ENCODE measurements around the gene NAA80. TPM values are rescaled to one million over a fixed set of nuclear protein-coding genes. Genes with fewer than 3 reads are reported as not detected.

The NAA80 gene
- polyA plus RNA-seq, 1 of the 3 experiments (the other 2 are of a cell fraction), result 10.5 TPM

DNA sequence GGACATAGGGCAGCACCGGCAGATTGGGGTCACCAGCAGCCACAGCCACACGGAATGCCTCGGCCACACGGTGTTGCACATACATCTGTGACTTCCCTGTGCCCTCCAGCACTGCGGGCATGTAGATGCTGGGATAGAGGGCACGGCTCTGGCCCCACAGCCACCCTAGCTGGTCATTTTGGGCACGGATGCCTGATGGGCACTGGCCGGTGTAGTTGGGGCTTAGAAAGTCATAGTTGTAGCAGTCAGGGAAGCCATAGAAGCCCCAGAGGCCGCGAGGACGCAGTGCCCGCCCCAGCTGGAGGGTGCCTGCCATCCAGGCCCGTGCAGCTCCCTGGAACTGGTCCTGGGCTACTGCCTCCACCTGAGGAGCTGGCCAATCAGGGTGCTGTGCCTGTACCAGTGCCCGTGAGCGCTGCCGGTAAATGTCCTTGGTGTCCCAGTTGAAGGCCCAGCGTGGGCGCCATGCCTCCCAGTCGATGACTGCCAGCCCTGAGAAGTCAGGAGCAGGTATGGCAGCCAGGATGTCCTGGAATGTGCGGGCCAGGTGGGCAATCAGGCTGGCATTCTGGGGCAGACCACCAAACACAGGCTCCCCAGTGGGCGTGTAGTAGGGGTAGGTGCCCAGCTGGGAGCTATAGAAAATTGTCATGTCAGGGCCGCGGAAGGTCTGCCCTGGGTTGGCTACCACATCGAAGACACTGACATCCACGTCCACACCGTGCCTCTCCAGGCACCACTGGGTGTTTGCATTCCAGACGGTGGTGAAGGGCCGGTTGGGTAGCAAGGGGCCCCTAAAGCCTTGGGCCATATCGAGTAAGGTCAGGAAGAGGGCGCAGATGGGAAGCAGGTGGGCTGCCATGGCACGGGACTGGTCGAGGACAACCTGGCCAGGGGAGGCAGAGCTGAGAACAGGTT lies 3.1 kb upstream of the NAA80 start:
- Histone ChIP-seq H2AFZ (ENCODE audit: low read depth) (no peak overlapping the region), H3K79me2 (ENCODE audit: insufficient read depth) (peaks cover 7% of the 10 kb centered on the region; the same call in 1 of the 2 replicates), H4K20me1 (ENCODE audit: insufficient read depth) (no peaks in the 10 kb centered on the region), H3K27ac (ENCODE audit: low read depth in 2 of 2, low read length in 1 of 2) (peak overlapping the region in 1 of 2 experiments; percentile 76; a peak in 2 of 4 replicates), H3K9me3 (0 out of 2 replicates have a peak, but pooled peaks cover 7% of the 10 kb centered on the region), H3K4me2 (no peak overlapping the region), H3K9ac (no peak overlapping the region), H3F3A (replicated peaks; ENCODE audit: insufficient read depth) (no peaks in the 10 kb centered on the region), H3K4me3 (ENCODE audit: low read depth in 2 of 2, low read length in 1 of 2) (no peak overlapping the region), H3K9me2 (no peaks in the 10 kb centered on the region), H3K36me3 (replicated peaks in 1 of 2; ENCODE audit: control insufficient read depth in 1 of 2, insufficient read depth in 2 of 2, low read length in 1 of 2) (peaks cover 0 to 2% of the 10 kb centered on the region in 2 experiments), H3K27me3 (ENCODE audit: insufficient read depth) (no peaks in the 10 kb centered on the region), H3K4me1 (ENCODE audit: control insufficient read depth in 1 of 2, insufficient read depth in 2 of 2, low read depth in 1 of 2, low read length in 1 of 2) (peaks cover 10 to 38% of the 10 kb centered on the region in 2 experiments; a peak in 2 of 4 replicates)
- WGBS (ENCODE audit: low lambda C conversion rate), result 86% methylated on average over 19 of the region's 32 CpGs
- CTCF ChIA-PET, result interaction anchor here (0.8 to 7.7 kb wide), 7 partner anchors 17 to 243 kb away, joined by 3 to 45 read pairs (median 5); partner anchors contain the start of gene TUSC2
- DNase-seq, result no peak
- POLR2A ChIA-PET, result no interaction called here
- TF ChIP-seq RXRA (IDR thresholded peaks at IDR 0.05; ENCODE audit: borderline replicate concordance, low read depth) (no peak), EZH2phosphoT487 (IDR thresholded peaks at IDR 0.05; ENCODE audit: borderline replicate concordance, low read depth) (no peak)
- TF ChIP-seq, protein P1, sequence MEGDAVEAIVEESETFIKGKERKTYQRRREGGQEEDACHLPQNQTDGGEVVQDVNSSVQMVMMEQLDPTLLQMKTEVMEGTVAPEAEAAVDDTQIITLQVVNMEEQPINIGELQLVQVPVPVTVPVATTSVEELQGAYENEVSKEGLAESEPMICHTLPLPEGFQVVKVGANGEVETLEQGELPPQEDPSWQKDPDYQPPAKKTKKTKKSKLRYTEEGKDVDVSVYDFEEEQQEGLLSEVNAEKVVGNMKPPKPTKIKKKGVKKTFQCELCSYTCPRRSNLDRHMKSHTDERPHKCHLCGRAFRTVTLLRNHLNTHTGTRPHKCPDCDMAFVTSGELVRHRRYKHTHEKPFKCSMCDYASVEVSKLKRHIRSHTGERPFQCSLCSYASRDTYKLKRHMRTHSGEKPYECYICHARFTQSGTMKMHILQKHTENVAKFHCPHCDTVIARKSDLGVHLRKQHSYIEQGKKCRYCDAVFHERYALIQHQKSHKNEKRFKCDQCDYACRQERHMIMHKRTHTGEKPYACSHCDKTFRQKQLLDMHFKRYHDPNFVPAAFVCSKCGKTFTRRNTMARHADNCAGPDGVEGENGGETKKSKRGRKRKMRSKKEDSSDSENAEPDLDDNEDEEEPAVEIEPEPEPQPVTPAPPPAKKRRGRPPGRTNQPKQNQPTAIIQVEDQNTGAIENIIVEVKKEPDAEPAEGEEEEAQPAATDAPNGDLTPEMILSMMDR (IDR thresholded peaks at IDR 0.05), result no peak

DNA sequence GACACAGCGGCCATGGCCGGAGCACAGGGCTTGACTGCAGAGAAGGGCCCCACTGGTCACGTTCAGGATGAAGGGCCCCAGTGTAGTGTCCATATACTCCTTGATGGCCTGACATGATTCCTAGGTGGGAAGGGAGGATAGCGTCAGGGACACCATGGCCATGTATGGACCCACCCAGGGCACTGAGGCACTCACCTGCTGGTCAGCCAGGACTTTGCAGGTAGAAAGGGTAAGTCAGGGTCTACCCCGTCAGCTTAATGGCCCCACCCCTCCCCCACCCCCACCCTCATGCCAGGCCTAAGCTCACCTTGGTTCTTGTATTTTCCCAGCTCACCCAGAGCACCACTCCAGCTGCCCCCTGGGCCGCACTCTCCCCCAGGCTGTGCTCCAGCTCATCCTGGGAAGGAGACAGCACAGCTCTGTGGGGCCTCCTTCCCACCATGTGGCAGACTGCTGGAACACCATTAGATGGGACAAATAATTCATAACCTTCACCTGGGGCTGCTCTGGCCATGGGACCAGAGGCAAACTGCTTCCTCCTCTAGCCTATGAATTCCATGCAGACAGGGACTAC lies 1.6 kb upstream of the NAA80 start:
- POLR2A ChIA-PET, result interaction anchor here (0.7 kb wide), 1 partner anchor 23 kb away, joined by 3 read pairs; no protein-coding TSS in a partner anchor
- CTCF ChIA-PET, result interaction anchor here (1.0 to 7.7 kb wide), 2 partner anchors 19 to 41 kb away, joined by 3 to 45 read pairs; no protein-coding TSS in a partner anchor

More for the DNA sequence above, 1.6 kb upstream of the NAA80 start:
- TF ChIP-seq, protein P2, sequence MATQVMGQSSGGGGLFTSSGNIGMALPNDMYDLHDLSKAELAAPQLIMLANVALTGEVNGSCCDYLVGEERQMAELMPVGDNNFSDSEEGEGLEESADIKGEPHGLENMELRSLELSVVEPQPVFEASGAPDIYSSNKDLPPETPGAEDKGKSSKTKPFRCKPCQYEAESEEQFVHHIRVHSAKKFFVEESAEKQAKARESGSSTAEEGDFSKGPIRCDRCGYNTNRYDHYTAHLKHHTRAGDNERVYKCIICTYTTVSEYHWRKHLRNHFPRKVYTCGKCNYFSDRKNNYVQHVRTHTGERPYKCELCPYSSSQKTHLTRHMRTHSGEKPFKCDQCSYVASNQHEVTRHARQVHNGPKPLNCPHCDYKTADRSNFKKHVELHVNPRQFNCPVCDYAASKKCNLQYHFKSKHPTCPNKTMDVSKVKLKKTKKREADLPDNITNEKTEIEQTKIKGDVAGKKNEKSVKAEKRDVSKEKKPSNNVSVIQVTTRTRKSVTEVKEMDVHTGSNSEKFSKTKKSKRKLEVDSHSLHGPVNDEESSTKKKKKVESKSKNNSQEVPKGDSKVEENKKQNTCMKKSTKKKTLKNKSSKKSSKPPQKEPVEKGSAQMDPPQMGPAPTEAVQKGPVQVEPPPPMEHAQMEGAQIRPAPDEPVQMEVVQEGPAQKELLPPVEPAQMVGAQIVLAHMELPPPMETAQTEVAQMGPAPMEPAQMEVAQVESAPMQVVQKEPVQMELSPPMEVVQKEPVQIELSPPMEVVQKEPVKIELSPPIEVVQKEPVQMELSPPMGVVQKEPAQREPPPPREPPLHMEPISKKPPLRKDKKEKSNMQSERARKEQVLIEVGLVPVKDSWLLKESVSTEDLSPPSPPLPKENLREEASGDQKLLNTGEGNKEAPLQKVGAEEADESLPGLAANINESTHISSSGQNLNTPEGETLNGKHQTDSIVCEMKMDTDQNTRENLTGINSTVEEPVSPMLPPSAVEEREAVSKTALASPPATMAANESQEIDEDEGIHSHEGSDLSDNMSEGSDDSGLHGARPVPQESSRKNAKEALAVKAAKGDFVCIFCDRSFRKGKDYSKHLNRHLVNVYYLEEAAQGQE (IDR thresholded peaks at IDR 0.05; ENCODE audit: low read depth, low read length), result no peak
- TF ChIP-seq RCOR1 (IDR thresholded peaks at IDR 0.05; ENCODE audit: low read length) (no peak), FOXM1 (IDR thresholded peaks at IDR 0.05; ENCODE audit: low read depth) (no peak), CHD2 (IDR thresholded peaks at IDR 0.05; ENCODE audit: low read length, partially characterized antibody) (no peak), ELF1 (IDR thresholded peaks at IDR 0.05) (no peak), SIN3A (IDR thresholded peaks at IDR 0.05; ENCODE audit: borderline replicate concordance, low read depth, low read length) (no peak), TCF12 (IDR thresholded peaks at IDR 0.05) (no peak), SMC3 (IDR thresholded peaks at IDR 0.05; ENCODE audit: low read depth, low read length) (no peak)
- TF ChIP-seq, protein P3, sequence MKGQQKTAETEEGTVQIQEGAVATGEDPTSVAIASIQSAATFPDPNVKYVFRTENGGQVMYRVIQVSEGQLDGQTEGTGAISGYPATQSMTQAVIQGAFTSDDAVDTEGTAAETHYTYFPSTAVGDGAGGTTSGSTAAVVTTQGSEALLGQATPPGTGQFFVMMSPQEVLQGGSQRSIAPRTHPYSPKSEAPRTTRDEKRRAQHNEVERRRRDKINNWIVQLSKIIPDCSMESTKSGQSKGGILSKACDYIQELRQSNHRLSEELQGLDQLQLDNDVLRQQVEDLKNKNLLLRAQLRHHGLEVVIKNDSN (IDR thresholded peaks at IDR 0.05; ENCODE audit: borderline replicate concordance, low read depth), result no peak
- Histone ChIP-seq H3K79me2 (ENCODE audit: insufficient read depth) (peaks cover 7% of the 10 kb centered on the region; the same call in 1 of the 2 replicates), H3K9me3 (no peaks in the 10 kb centered on the region), H3K4me1 (ENCODE audit: control insufficient read depth in 1 of 2, insufficient read depth in 2 of 2, low read depth in 1 of 2, low read length in 1 of 2) (peaks cover 10 to 38% of the 10 kb centered on the region in 2 experiments; a peak in 2 of 4 replicates), H3K9ac (no peak overlapping the region), H3K4me3 (ENCODE audit: low read depth in 2 of 2, low read length in 1 of 2) (no peak overlapping the region), H3K27me3 (ENCODE audit: insufficient read depth) (no peaks in the 10 kb centered on the region), H4K20me1 (ENCODE audit: insufficient read depth) (no peaks in the 10 kb centered on the region), H3K27ac (ENCODE audit: low read depth in 2 of 2, low read length in 1 of 2) (no peak overlapping the region; a peak in 1 of 4 replicates), H3K4me2 (peak overlapping the region; percentile 86), H3F3A (replicated peaks; ENCODE audit: insufficient read depth) (no peaks in the 10 kb centered on the region), H2AFZ (ENCODE audit: low read depth) (no peak overlapping the region), H3K36me3 (replicated peaks in 1 of 2; ENCODE audit: control insufficient read depth in 1 of 2, insufficient read depth in 2 of 2, low read length in 1 of 2) (peaks cover 0 to 6% of the 10 kb centered on the region in 2 experiments), H3K9me2 (no peaks in the 10 kb centered on the region)
- DNase-seq, result no peak
- WGBS (ENCODE audit: low lambda C conversion rate), result 100% methylated on average over 2 of the region's 6 CpGs

Data from SK-N-SH (cell line).